K562 (cell line): Measurements from ENCODE around the gene PNPLA2. TPM values are rescaled to one million over a fixed set of nuclear protein-coding genes. Genes with fewer than 3 reads are reported as not detected.
A peak's percentile ranks its signal among the peaks of the same experiment; 100 is the strongest.

Experiments used
- ATAC-seq: fragments of 200-7000 bp; cut with Tn5 transposase; 3 replicates; pipeline ENCODE4 v1.9.1; 2020; ENCODE audit warnings: moderate library complexity
- BruUV-seq: library from RNA; stranded (reverse); fragments of 400-500 nt; replicated peaks from 2 replicates; lab custom pipeline; 2021; lab: Mats Ljungman, UMichigan
- CTCF ChIA-PET: fragments of 300-600 bp; formaldehyde crosslinking; extraction: SDS; loops from one replicate; lab custom pipeline; 2021; ENCODE audit warnings: low intra/inter-chr PET ratio; lab: Yijun Ruan, JAX
- POLR2A ChIA-PET: fragments of 300-600, 350-650 bp; sonication (Branson Sonifier 250); formaldehyde crosslinking; extraction: SDS; loops from one replicate; lab custom pipeline; 2021; ENCODE audit warnings: antibody characterized with exemption, inconsistent platforms; lab: Yijun Ruan, JAX
- DNase-seq, 4 experiments: peaks; one replicate each; pipeline versions ENCODE4 v3.0.0 to v3.0.0-alpha.2; 2011 to 2018; ENCODE audit warnings: low spot score in 3 of 4, mixed read lengths in 3 of 4; ENCODE audit errors: extremely low read depth in 1 of 4
- FAIRE-seq: peaks from 2 replicates; lab custom pipeline; 2011; peaks lifted over from hg19 to GRCh38; lab: Jason Lieb, UNC
- H2AFZ ChIP-seq: 2 replicates; pipeline ENCODE4 v1.6.0; 2011; ENCODE audit warnings: low read depth, low read length, control low read depth, inconsistent platforms
- H3K27ac ChIP-seq: fragments of 200-600 bp; 3 replicates; pipeline ENCODE4 v1.8.0; 2011; ENCODE audit warnings: low read depth, mild to moderate bottlenecking, control low read depth, inconsistent platforms, low read length, moderate library complexity, mixed read lengths; ENCODE audit errors: extremely low read depth
- H3K27me3 ChIP-seq, 2 experiments: fragments of 300-600 bp in 1 of 2; 2 replicates in 1 of 2; 3 replicates in 1 of 2; pipeline versions ENCODE4 v1.6.0 to v1.8.0; 2011; ENCODE audit warnings: inconsistent platforms in 2 of 2, low read length in 2 of 2, mild to moderate bottlenecking in 1 of 2, mixed read lengths in 1 of 2, moderate library complexity in 1 of 2; ENCODE audit not compliant: control insufficient read depth in 2 of 2, insufficient read depth in 2 of 2
- H3K36me3 ChIP-seq: fragments of 300-600 bp; 3 replicates; pipeline ENCODE4 v1.8.0; 2011; ENCODE audit warnings: mild to moderate bottlenecking, low read length, inconsistent platforms; ENCODE audit not compliant: control insufficient read depth, insufficient read depth
- H3K4me1 ChIP-seq, 2 experiments: fragments of 200-600 bp in 1 of 2; replicated peaks in 1 of 2; 2 replicates in 1 of 2; 3 replicates in 1 of 2; pipeline versions ENCODE4 v1.5.1 to v1.8.0; 2011; ENCODE audit warnings: inconsistent platforms in 2 of 2, low read length in 2 of 2, mild to moderate bottlenecking in 1 of 2, mixed read lengths in 1 of 2, moderate library complexity in 1 of 2; ENCODE audit not compliant: control insufficient read depth in 2 of 2, insufficient read depth in 2 of 2
- H3K4me2 ChIP-seq: 2 replicates; pipeline ENCODE4 v1.6.1; 2011; ENCODE audit warnings: low read length, control low read depth, inconsistent platforms, mixed read lengths; ENCODE audit not compliant: insufficient read depth
- H3K4me3 ChIP-seq: fragments of 200-600 bp; sonication (generic), shearing (Covaris generic); 2 replicates; pipeline ENCODE4 v1.5.1; 2016; ENCODE audit warnings: control low read depth, inconsistent platforms
- H3K79me2 ChIP-seq: fragments of 200-600 bp; 3 replicates; pipeline ENCODE4 v1.8.0; 2011; ENCODE audit warnings: low read length, inconsistent platforms; ENCODE audit not compliant: control insufficient read depth, insufficient read depth
- H3K9ac ChIP-seq, 2 experiments: 2 replicates each; pipeline versions ENCODE4 v1.6.0 to v1.6.1; 2011; ENCODE audit warnings: low read depth in 2 of 2, low read length in 2 of 2, control low read depth in 1 of 2, inconsistent platforms in 1 of 2, mild to moderate bottlenecking in 1 of 2, mixed read lengths in 1 of 2; ENCODE audit not compliant: insufficient read depth in 1 of 2
- H3K9me1 ChIP-seq: one replicate; pipeline ENCODE4 v1.6.0; 2011; ENCODE audit warnings: inconsistent platforms, mild to moderate bottlenecking, low read length, moderate library complexity; ENCODE audit not compliant: control insufficient read depth, insufficient read depth
- H3K9me3 ChIP-seq: replicated peaks from 2 replicates; pipeline ENCODE4 v1.5.1; 2011; ENCODE audit warnings: low read depth, low read length, inconsistent platforms; ENCODE audit not compliant: control insufficient read depth, insufficient read depth
- H4K20me1 ChIP-seq: replicated peaks from 2 replicates; pipeline ENCODE4 v1.6.1; 2011; ENCODE audit warnings: low read length, inconsistent platforms, mixed read lengths; ENCODE audit not compliant: control insufficient read depth, insufficient read depth
- CC2D1A ChIP-seq: fragments of 450-650 bp; IDR thresholded peaks from 2 replicates; pipeline ENCODE4 v1.6.1; 2017; ENCODE audit warnings: mild to moderate bottlenecking
- GABPB1 ChIP-seq: sonication (generic); formaldehyde crosslinking; IDR thresholded peaks from 2 replicates; pipeline ENCODE4 v1.8.0; 2022; ENCODE audit warnings: mild to moderate bottlenecking, missing genetic modification reagents
- KAT2B ChIP-seq: IDR thresholded peaks from one replicate; pipeline ENCODE4 v1.6.1; 2012; ENCODE audit warnings: low read depth, mild to moderate bottlenecking, control low read depth, inconsistent platforms, low read length, moderate library complexity
- NR4A1 ChIP-seq, 2 experiments: fragments of 250-450 bp in 1 of 2; fragments of 450-650 bp in 1 of 2; sonication (Bioruptor Pico) in 1 of 2; IDR thresholded peaks; 2 replicates each; pipeline versions ENCODE4 v1.4.0 to v1.6.1; 2016 to 2020; ENCODE audit warnings: mild to moderate bottlenecking in 2 of 2, missing compliant biosample characterization in 1 of 2, missing genetic modification characterization in 1 of 2, moderate library complexity in 1 of 2
- POLR2G ChIP-seq: fragments of 200-400 bp; formaldehyde crosslinking; IDR thresholded peaks from 2 replicates; pipeline ENCODE4 v1.6.1; 2017; ENCODE audit warnings: low read depth, mild to moderate bottlenecking, antibody characterized with exemption, low read length, moderate library complexity
- RBFOX2 ChIP-seq: fragments of 200-400 bp; formaldehyde crosslinking; IDR thresholded peaks from 2 replicates; pipeline ENCODE4 v1.6.1; 2017; ENCODE audit warnings: low read depth, mild to moderate bottlenecking, low read length, moderate library complexity
- SMC3 ChIP-seq: conservative IDR thresholded peaks from 2 replicates; pipeline ENCODE4 v1.6.1; 2011; ENCODE audit warnings: low read depth, low read length, improper control_type of control experiment; ENCODE audit not compliant: insufficient read depth
- WGBS: fragments of 100-300 bp; shearing (Covaris generic); methylation state at CpG from one replicate; pipeline ENCODE4 v1.1.6; 2016; ENCODE audit warnings: low coverage, mixed read lengths; ENCODE audit not compliant: insufficient coverage; ENCODE audit errors: missing lambda C conversion rate; 5-methylcytosine and 5-hydroxymethylcytosine counted together
- in situ Hi-C: fragments of 300-500 bp; cut with MboI; formaldehyde crosslinking; loops from 4 replicates; pipeline ENCODE4 v1.15.0; 2018; ENCODE audit warnings: inconsistent platforms, mixed read lengths
- intact Hi-C: fragments of 100-400 bp; cut with micrococcal nuclease; formaldehyde crosslinking; loops from 2 replicates; pipeline ENCODE4 v1.14.2; 2022
- polyA plus RNA-seq, 8 experiments: library from polyadenylated mRNA; depleted of rRNA in 4 of 8; stranded (reverse) in 5 of 8; unstranded in 3 of 8; fragments of >200 nt; fragmentation: Nextera tagmentation in 2 of 8; fragmentation: Illumina TruSeq in 1 of 8; extraction: Ambion mirVana in 2 of 8; extraction: Trizol in 1 of 8; gene quantifications; 2 replicates each; pipeline versions ENCODE4 v1.2.1 to v1.2.3, GENCODE V29; 2011 to 2014; ENCODE audit warnings: inconsistent platforms in 1 of 8, missing spikeins in 1 of 8
- total RNA-seq, 7 experiments: library from RNA; depleted of rRNA in 6 of 7; stranded (reverse); fragments of >200 nt in 6 of 7; fragmentation: Illumina TruSeq in 2 of 7; extraction: Trizol in 2 of 7; gene quantifications; 2 replicates each; pipeline versions ENCODE4 v1.2.1 to v1.2.3, GENCODE V29; 2011 to 2021; ENCODE audit warnings: low replicate concordance in 1 of 7
- TF ChIP-seq, protein P1 (sequence below): sonication (generic); formaldehyde crosslinking; IDR thresholded peaks from 2 replicates; pipeline ENCODE4 v1.5.0; 2020; ENCODE audit warnings: missing genetic modification reagents
- TF ChIP-seq, protein P2 (sequence below): sonication (generic); formaldehyde crosslinking; IDR thresholded peaks from 2 replicates; pipeline ENCODE4 v1.8.0; 2022; ENCODE audit warnings: missing genetic modification reagents, mild to moderate bottlenecking, moderate library complexity, borderline replicate concordance
- TF ChIP-seq, protein P3 (sequence below): sonication (generic); formaldehyde crosslinking; IDR thresholded peaks from 2 replicates; pipeline ENCODE4 v1.9.0; 2022; ENCODE audit warnings: mild to moderate bottlenecking, missing genetic modification reagents
- TF ChIP-seq, protein P4 (sequence below): sonication (generic); formaldehyde crosslinking; IDR thresholded peaks from 2 replicates; pipeline ENCODE4 v1.8.1; 2023; ENCODE audit warnings: mild to moderate bottlenecking, missing genetic modification reagents
- TF ChIP-seq, protein P5 (sequence below): fragments of 450-650 bp; IDR thresholded peaks from 2 replicates; pipeline ENCODE4 v1.6.1; 2016

PNPLA2 gene
- total and polyA plus RNA-seq, 9 of the 15 experiments (the other 6 are each of a cell fraction or from before 2014, with no cell fraction given), result 0.39 to 87.1 (median 8.4) TPM

DNA sequence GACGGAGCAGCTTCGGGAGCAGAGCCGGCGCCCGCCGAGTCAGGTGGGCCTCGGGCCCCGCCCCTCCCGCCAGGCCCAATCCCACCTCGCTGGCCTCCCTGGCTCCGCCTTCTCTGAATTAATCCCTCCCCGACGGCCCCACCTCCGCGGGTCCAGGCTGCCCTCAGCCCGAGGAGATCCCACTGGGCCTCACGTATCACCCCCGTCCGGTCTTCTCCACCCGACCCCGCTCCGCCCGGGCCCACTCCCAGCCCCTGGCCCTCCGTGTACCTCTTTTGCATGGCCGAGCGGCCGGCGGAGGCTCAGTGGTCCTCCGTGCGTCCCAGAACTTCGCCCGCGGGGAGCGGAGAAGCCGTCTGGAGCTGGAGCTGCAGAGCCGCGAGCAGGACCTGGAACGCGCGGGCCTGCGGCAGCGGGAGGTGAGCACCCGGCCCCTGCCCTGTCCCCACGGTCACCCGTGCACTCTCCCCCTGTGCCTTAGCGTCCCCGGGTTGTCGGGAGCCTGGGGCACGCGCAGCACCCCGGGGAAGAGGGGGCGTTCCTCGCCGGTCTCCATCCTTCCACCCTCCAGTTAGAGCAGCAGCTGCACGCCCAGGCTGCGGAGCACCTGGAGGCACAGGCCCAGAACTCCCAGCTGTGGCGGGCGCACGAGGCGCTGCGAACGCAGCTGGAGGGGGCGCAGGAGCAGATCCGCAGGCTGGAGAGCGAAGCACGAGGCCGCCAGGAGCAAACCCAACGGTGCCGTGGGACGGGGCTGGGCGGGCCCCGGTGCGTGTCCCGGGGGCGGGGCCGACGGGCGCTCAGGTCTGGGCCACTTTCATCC lies 11.8 kb downstream of the PNPLA2 start:
- H3K27me3 ChIP-seq, result no peaks in the 10 kb centered on the region
- no TSS peak for BruUV-seq
- ATAC-seq (no peak), DNase-seq (no peak), FAIRE-seq (no peak)
- H3K4me1 ChIP-seq, result peaks cover 31 to 93% of the 10 kb centered on the region in 2 experiments
- intact Hi-C loops (no loop called here), in situ Hi-C loops (no loop called here)
- WGBS, result 92% methylated on average over 38 of the region's 78 CpGs
- H3K27ac ChIP-seq, result no peak overlapping the region
- CTCF ChIA-PET, result no interaction called here
- H3K9me3 ChIP-seq, result no peaks in the 10 kb centered on the region
- H3K4me3 ChIP-seq, result no peak overlapping the region
- no peak overlapping the region for H2AFZ ChIP-seq
- H3K9me1 ChIP-seq, result peaks cover 5% of the 10 kb centered on the region
- H3K79me2 ChIP-seq, result peaks cover 36% of the 10 kb centered on the region
- H4K20me1 ChIP-seq, result peaks cover 7% of the 10 kb centered on the region
- H3K9ac ChIP-seq, result no peak overlapping the region
- POLR2A ChIA-PET, result interaction anchor here (0.8 to 3.2 kb wide), 7 partner anchors 9 to 21 kb away, joined by 4 to 13 read pairs (median 5); partner anchors contain the start of genes PNPLA2 and RPLP2
- peaks cover 18% of the 10 kb centered on the region; the same call in 1 of the 3 replicates for H3K36me3 ChIP-seq
- no peak overlapping the region for H3K4me2 ChIP-seq
- TF ChIP-seq CC2D1A (no peak), KAT2B (no peak), POLR2G (peak; percentile 42), RBFOX2 (0 out of 2 replicates have a peak, but pooled peaks have one; percentile 37), GABPB1 (no peak), NR4A1 (CRISPR knock-in tag; IDR thresholded peaks at IDR 0.05) (no peak), NR4A1 (tag; IDR thresholded peaks at IDR 0.05) (no peak), SMC3 (no peak)
- TF ChIP-seq, protein P1, sequence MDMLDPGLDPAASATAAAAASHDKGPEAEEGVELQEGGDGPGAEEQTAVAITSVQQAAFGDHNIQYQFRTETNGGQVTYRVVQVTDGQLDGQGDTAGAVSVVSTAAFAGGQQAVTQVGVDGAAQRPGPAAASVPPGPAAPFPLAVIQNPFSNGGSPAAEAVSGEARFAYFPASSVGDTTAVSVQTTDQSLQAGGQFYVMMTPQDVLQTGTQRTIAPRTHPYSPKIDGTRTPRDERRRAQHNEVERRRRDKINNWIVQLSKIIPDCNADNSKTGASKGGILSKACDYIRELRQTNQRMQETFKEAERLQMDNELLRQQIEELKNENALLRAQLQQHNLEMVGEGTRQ (CRISPR knock-in tag), result no peak
- TF ChIP-seq, protein P2, sequence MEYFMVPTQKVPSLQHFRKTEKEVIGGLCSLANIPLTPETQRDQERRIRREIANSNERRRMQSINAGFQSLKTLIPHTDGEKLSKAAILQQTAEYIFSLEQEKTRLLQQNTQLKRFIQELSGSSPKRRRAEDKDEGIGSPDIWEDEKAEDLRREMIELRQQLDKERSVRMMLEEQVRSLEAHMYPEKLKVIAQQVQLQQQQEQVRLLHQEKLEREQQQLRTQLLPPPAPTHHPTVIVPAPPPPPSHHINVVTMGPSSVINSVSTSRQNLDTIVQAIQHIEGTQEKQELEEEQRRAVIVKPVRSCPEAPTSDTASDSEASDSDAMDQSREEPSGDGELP (CRISPR knock-in tag), result peak; percentile 26; the same call in 1 of the 2 replicates
- TF ChIP-seq, protein P3, sequence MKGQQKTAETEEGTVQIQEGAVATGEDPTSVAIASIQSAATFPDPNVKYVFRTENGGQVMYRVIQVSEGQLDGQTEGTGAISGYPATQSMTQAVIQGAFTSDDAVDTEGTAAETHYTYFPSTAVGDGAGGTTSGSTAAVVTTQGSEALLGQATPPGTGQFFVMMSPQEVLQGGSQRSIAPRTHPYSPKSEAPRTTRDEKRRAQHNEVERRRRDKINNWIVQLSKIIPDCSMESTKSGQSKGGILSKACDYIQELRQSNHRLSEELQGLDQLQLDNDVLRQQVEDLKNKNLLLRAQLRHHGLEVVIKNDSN (CRISPR knock-in tag), result no peak
- TF ChIP-seq, protein P4, sequence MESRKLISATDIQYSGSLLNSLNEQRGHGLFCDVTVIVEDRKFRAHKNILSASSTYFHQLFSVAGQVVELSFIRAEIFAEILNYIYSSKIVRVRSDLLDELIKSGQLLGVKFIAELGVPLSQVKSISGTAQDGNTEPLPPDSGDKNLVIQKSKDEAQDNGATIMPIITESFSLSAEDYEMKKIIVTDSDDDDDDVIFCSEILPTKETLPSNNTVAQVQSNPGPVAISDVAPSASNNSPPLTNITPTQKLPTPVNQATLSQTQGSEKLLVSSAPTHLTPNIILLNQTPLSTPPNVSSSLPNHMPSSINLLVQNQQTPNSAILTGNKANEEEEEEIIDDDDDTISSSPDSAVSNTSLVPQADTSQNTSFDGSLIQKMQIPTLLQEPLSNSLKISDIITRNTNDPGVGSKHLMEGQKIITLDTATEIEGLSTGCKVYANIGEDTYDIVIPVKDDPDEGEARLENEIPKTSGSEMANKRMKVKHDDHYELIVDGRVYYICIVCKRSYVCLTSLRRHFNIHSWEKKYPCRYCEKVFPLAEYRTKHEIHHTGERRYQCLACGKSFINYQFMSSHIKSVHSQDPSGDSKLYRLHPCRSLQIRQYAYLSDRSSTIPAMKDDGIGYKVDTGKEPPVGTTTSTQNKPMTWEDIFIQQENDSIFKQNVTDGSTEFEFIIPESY (CRISPR knock-in tag), result peak; percentile 89
- TF ChIP-seq, protein P5, sequence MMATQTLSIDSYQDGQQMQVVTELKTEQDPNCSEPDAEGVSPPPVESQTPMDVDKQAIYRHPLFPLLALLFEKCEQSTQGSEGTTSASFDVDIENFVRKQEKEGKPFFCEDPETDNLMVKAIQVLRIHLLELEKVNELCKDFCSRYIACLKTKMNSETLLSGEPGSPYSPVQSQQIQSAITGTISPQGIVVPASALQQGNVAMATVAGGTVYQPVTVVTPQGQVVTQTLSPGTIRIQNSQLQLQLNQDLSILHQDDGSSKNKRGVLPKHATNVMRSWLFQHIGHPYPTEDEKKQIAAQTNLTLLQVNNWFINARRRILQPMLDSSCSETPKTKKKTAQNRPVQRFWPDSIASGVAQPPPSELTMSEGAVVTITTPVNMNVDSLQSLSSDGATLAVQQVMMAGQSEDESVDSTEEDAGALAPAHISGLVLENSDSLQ, result no peak
